ENCODE data around the gene PIH1D1. TPM values are rescaled to one million over a fixed set of nuclear protein-coding genes. Genes with fewer than 3 reads are reported as not detected.

PIH1D1 gene
- total and polyA plus RNA-seq, 10 of the 15 experiments (the other 5 are each of a cell fraction or from before 2014, with no cell fraction given): 16.1 to 153 (median 106) TPM

DNA sequence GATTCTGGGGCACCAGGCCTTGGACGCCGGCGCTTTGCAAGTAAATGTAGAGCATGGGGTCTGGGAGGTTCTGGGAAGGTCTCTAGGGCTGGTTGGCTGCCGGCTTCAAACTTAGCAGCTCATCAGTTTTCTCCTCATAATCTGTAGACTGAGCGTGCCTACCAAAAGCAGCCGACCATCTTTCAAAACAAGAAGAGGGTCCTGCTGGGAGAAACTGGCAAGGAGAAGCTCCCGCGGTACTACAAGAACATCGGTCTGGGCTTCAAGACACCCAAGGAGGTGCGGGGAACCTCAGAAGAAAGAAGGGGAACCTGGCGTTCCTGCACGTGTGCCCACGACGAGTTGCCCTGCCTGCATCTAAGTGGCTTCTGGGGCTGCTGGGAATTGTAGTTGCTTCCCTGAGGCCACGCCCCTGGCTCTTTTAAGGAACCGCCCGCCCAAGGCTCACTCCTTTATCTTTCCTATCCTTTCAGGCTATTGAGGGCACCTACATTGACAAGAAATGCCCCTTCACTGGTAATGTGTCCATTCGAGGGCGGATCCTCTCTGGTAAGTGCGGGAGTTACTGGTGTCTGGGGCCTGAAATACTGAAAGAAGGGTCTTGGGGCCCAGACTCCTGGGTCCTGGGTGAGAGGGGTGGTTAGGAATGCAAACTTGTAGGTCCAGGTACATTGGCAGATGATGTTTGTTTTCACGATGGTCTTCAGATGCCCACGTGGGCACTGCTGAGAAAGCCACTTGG lies 45.6 kb upstream of the PIH1D1 start (continued):
- TF ChIP-seq TAF1 (IDR thresholded peaks at IDR 0.05; ENCODE audit: borderline replicate concordance, low read depth, low read length): no peak; the same call in 1 of the 2 replicates
- 0 out of 2 replicates have a peak, but pooled peaks have one; percentile 31 for TF ChIP-seq RUNX3 (IDR thresholded peaks at IDR 0.05; ENCODE audit: low read length)
- no peak for TF ChIP-seq CEBPB (IDR thresholded peaks at IDR 0.05; ENCODE audit: borderline replicate concordance in 1 of 2, low read depth in 2 of 2, low read length in 2 of 2)
- TF ChIP-seq CREB1 (IDR thresholded peaks at IDR 0.05; ENCODE audit: low read depth): peak; percentile 66
- no peak for TF ChIP-seq MEF2A (IDR thresholded peaks at IDR 0.05; ENCODE audit: insufficient read depth, low read depth, low read length)
- TF ChIP-seq RCOR1 (conservative IDR thresholded peaks at IDR 0.05; ENCODE audit: low read depth, low read length): no peak
- TF ChIP-seq, protein P1, sequence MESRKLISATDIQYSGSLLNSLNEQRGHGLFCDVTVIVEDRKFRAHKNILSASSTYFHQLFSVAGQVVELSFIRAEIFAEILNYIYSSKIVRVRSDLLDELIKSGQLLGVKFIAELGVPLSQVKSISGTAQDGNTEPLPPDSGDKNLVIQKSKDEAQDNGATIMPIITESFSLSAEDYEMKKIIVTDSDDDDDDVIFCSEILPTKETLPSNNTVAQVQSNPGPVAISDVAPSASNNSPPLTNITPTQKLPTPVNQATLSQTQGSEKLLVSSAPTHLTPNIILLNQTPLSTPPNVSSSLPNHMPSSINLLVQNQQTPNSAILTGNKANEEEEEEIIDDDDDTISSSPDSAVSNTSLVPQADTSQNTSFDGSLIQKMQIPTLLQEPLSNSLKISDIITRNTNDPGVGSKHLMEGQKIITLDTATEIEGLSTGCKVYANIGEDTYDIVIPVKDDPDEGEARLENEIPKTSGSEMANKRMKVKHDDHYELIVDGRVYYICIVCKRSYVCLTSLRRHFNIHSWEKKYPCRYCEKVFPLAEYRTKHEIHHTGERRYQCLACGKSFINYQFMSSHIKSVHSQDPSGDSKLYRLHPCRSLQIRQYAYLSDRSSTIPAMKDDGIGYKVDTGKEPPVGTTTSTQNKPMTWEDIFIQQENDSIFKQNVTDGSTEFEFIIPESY (IDR thresholded peaks at IDR 0.05): no peak

DNA sequence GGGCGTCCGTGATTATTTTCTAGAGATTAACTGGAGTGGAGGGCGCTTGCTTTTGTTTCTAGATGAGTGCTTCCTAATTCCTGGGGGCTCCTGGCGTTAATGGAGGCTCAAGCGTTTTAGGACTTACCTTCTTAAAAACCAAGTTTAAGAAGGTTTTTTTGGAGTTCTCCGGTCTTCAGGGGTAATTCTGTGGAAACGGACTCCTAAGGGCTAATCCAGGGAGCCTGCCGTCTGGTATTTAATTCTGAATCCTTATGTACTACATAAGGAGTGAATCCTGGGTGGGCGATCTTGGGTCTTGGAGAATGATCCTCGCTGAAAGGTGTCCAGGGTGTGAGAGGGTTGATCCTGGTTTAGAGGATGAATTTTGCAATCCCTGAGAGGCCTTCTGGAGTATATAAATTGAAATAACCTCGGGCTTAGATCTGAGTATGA lies 45.0 kb upstream of the PIH1D1 start:
- peaks cover 7% of the 10 kb centered on the region; the same call in 1 of the 2 replicates for H4K20me1 ChIP-seq (ENCODE audit: control insufficient read depth, insufficient read depth)
- POLR2A ChIA-PET: interaction anchor here (0.9 to 5.3 kb wide), 5 partner anchors 9 to 503 kb away, joined by 4 to 44 read pairs (median 4); partner anchors contain the start of genes ALDH16A1, FUZ, PIH1D1 and RPL13A
- peaks cover 20 to 36% of the 10 kb centered on the region in 2 experiments for H3K36me3 ChIP-seq (ENCODE audit: control insufficient read depth in 2 of 2, insufficient read depth in 2 of 2, low read length in 1 of 2)
- no peaks in the 10 kb centered on the region; the same call in 1 of the 3 replicates for H3K9me3 ChIP-seq (replicated peaks; ENCODE audit: control insufficient read depth, insufficient read depth, low read length)
- no peak for FAIRE-seq
- H3K9ac ChIP-seq (ENCODE audit: control insufficient read depth, insufficient read depth, low read length): peak overlapping the region; percentile 100
- CTCF ChIA-PET: no interaction called here
- H3K4me2 ChIP-seq (ENCODE audit: control insufficient read depth, insufficient read depth): peak overlapping the region; percentile 91
- no peak for DNase-seq (ENCODE audit: low read depth, low spot score)
- peak overlapping the region; percentile 85 for H3K27ac ChIP-seq (ENCODE audit: control insufficient read depth, insufficient read depth)
- peak overlapping the region; percentile 79 for H3K4me3 ChIP-seq
- ATAC-seq: no peak
- intact Hi-C loops (cut with micrococcal nuclease; ENCODE audit: unreplicated experiment): loop anchor here (1.0 to 2.0 kb wide), 4 partner anchors 9 to 180 kb away; partner anchors contain the start of genes PRMT1, RPL13A and RRAS
- no peaks in the 10 kb centered on the region for H3K27me3 ChIP-seq (replicated peaks in 1 of 2; ENCODE audit: control insufficient read depth in 2 of 2, insufficient read depth in 2 of 2, low read length in 1 of 2)
- in situ Hi-C loops (cut with MboI): loop anchor here (5.0 kb wide), 1 partner anchor 171 kb away; the partner anchor contains the start of genes BCL2L12 and IRF3
- H2AFZ ChIP-seq (ENCODE audit: control insufficient read depth, low read depth, low read length): no peak overlapping the region
- SMC1A ChIA-PET (ENCODE audit: uncharacterized antibody, unreplicated experiment): interaction anchor here (0.9 kb wide), 1 partner anchor 9 kb away, joined by 4 read pairs; the partner anchor contains the start of gene RPL13A
- H3K79me2 ChIP-seq (ENCODE audit: control insufficient read depth, insufficient read depth, low read length): peaks cover 30% of the 10 kb centered on the region
- 0% methylated on average over 11 of the region's 11 CpGs for WGBS (ENCODE audit: insufficient coverage, insufficient replicate concordance, low lambda C conversion rate, missing lambda C conversion rate)
- BruUV-seq (replicated peaks): TSS peak; percentile 83
- H3K4me1 ChIP-seq (ENCODE audit: control insufficient read depth, insufficient read depth, low read length): peaks cover 35% of the 10 kb centered on the region
- RAD21 ChIA-PET (ENCODE audit: unreplicated experiment): interaction anchor here (1.0 to 2.0 kb wide), 2 partner anchors 45 to 180 kb away, joined by 3 to 4 read pairs; partner anchors contain the start of gene PIH1D1
- TF ChIP-seq TCF7 (IDR thresholded peaks at IDR 0.05; ENCODE audit: borderline replicate concordance) (no peak), MXI1 (IDR thresholded peaks at IDR 0.05; ENCODE audit: low read depth, low read length) (no peak), SMAD1 (IDR thresholded peaks at IDR 0.05; ENCODE audit: low read depth, partially characterized antibody) (no peak), DPF2 (IDR thresholded peaks at IDR 0.05) (no peak)
- TF ChIP-seq, protein P2, sequence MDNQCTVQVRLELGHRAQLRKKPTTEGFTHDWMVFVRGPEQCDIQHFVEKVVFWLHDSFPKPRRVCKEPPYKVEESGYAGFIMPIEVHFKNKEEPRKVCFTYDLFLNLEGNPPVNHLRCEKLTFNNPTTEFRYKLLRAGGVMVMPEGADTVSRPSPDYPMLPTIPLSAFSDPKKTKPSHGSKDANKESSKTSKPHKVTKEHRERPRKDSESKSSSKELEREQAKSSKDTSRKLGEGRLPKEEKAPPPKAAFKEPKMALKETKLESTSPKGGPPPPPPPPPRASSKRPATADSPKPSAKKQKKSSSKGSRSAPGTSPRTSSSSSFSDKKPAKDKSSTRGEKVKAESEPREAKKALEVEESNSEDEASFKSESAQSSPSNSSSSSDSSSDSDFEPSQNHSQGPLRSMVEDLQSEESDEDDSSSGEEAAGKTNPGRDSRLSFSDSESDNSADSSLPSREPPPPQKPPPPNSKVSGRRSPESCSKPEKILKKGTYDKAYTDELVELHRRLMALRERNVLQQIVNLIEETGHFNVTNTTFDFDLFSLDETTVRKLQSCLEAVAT (IDR thresholded peaks at IDR 0.05): no peak
- TF ChIP-seq, protein P3, sequence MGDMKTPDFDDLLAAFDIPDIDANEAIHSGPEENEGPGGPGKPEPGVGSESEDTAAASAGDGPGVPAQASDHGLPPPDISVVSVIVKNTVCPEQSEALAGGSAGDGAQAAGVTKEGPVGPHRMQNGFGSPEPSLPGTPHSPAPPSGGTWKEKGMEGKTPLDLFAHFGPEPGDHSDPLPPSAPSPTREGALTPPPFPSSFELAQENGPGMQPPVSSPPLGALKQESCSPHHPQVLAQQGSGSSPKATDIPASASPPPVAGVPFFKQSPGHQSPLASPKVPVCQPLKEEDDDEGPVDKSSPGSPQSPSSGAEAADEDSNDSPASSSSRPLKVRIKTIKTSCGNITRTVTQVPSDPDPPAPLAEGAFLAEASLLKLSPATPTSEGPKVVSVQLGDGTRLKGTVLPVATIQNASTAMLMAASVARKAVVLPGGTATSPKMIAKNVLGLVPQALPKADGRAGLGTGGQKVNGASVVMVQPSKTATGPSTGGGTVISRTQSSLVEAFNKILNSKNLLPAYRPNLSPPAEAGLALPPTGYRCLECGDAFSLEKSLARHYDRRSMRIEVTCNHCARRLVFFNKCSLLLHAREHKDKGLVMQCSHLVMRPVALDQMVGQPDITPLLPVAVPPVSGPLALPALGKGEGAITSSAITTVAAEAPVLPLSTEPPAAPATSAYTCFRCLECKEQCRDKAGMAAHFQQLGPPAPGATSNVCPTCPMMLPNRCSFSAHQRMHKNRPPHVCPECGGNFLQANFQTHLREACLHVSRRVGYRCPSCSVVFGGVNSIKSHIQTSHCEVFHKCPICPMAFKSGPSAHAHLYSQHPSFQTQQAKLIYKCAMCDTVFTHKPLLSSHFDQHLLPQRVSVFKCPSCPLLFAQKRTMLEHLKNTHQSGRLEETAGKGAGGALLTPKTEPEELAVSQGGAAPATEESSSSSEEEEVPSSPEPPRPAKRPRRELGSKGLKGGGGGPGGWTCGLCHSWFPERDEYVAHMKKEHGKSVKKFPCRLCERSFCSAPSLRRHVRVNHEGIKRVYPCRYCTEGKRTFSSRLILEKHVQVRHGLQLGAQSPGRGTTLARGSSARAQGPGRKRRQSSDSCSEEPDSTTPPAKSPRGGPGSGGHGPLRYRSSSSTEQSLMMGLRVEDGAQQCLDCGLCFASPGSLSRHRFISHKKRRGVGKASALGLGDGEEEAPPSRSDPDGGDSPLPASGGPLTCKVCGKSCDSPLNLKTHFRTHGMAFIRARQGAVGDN (IDR thresholded peaks at IDR 0.05): 0 out of 2 replicates have a peak, but pooled peaks have one; percentile 4
